ENCODE measurements around the gene TMUB2.
"Not testable (repeated sequence)": the region's sequence is repeated elsewhere in the genome, so short reads cannot be mapped to it uniquely, and the experiment has no call there.

DNA sequence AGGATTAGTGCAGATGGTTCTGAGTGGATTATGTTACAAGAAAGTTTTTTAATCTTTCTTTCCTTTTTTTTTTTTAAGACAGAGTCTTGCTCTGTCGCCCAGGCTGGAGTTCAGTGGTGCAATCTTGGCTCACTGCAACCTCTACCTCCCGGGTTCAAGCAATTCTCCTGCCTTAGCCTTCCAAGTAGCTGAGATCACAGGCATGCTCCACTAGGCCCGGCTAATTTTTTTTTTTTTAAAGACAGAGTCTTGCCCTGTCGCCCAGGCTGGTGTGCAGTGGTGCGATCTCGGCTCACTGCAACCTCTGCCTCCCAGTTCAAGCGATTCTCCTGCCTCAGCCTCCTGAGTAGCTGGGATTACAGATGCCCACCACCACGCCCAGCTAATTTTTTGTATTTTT, 42.9 kb upstream of the TMUB2 start:
- not testable (repeated sequence) for TF ChIP-seq FOXP2 (optimal IDR thresholded peaks at IDR 0.05; ENCODE audit: control extremely low read depth, extremely low read length, insufficient read depth); EZH2 (IDR thresholded peaks at IDR 0.05)

All from SK-N-MC (cell line).